ENCODE measurements around the gene RIN3.
"Not testable (repeated sequence)": the region's sequence is repeated elsewhere in the genome, so short reads cannot be mapped to it uniquely, and the experiment has no call there.

RIN3 gene

GRCh38 chr14:92638904-92639303, 125.3 kb downstream of the RIN3 start:
- TF ChIP-seq CTCF (IDR thresholded peaks at IDR 0.05; ENCODE audit: extremely low read depth, missing control alignments) = no peak
- DNase-seq (ENCODE audit: low spot score) = no peak

GRCh38 chr14:92639472-92640117, 126.0 kb downstream of the RIN3 start:
- DNase-seq (ENCODE audit: low spot score) = not testable (repeated sequence)

GRCh38 chr14:92641306-92641705, 127.7 kb downstream of the RIN3 start:
- DNase-seq (ENCODE audit: low spot score) = no peak
- no peak for TF ChIP-seq CTCF (IDR thresholded peaks at IDR 0.05; ENCODE audit: extremely low read depth, missing control alignments)

GRCh38 chr14:92644171-92644969, 130.8 kb downstream of the RIN3 start:
- no peak for TF ChIP-seq CTCF (IDR thresholded peaks at IDR 0.05; ENCODE audit: extremely low read depth, missing control alignments)

GRCh38 chr14:92644970-92645515, 131.5 kb downstream of the RIN3 start:
- TF ChIP-seq CTCF (IDR thresholded peaks at IDR 0.05; ENCODE audit: extremely low read depth, missing control alignments) = no peak
- no peak for DNase-seq (ENCODE audit: low spot score)

More at GRCh38 chr14:92644171-92644969, 130.8 kb downstream of the RIN3 start:
- no peak for DNase-seq (ENCODE audit: low spot score)

- no peak for TF ChIP-seq CTCF (IDR thresholded peaks at IDR 0.05; ENCODE audit: extremely low read depth, missing control alignments)
- no peak for DNase-seq (ENCODE audit: low spot score)
Measured at GRCh38 chr14:92645841-92646478, 132.4 kb downstream of the RIN3 start.

- TF ChIP-seq CTCF (IDR thresholded peaks at IDR 0.05; ENCODE audit: extremely low read depth, missing control alignments) = no peak
- DNase-seq (ENCODE audit: low spot score) = no peak
Measured at GRCh38 chr14:92646952-92647796, 133.6 kb downstream of the RIN3 start.
